H1 (cell line): ENCODE results near the gene R3HDM1. TPM values are rescaled to one million over a fixed set of nuclear protein-coding genes. Genes with fewer than 3 reads are reported as not detected.

Experiments
- ASH2L ChIP-seq: fragments of 200-600, 300-600 bp; sonication (generic); IDR thresholded peaks from one replicate; pipeline ENCODE4 v1.7.1; 2017; ENCODE audit warnings: low read length
- BRCA1 ChIP-seq: IDR thresholded peaks from 2 replicates; pipeline ENCODE4 v1.6.1; 2012; ENCODE audit warnings: low read depth, low read length, improper control_type of control experiment
- HDAC6 ChIP-seq: IDR thresholded peaks from one replicate; pipeline ENCODE4 v1.7.1; 2012; ENCODE audit warnings: low read depth, mild to moderate bottlenecking, inconsistent platforms, low read length, moderate library complexity
- SIN3A ChIP-seq, 2 experiments: IDR thresholded peaks in 1 of 2; conservative IDR thresholded peaks in 1 of 2; 2 replicates each; pipeline ENCODE4 v1.6.1; 2011 to 2012; ENCODE audit warnings: low read length in 2 of 2, improper control_type of control experiment in 1 of 2, low read depth in 1 of 2, mild to moderate bottlenecking in 1 of 2
- polyA plus RNA-seq, 7 experiments: library from polyadenylated mRNA; depleted of rRNA in 3 of 7; stranded (reverse) in 5 of 7; unstranded in 2 of 7; fragments of >200 nt in 5 of 7; fragments of 200-250 nt in 2 of 7; gene quantifications; 1 replicate in 5 of 7; 2 replicates in 1 of 7; 4 replicates in 1 of 7; pipeline versions ENCODE4 v1.2.1 to v1.2.3, GENCODE V29; 2011 to 2013; ENCODE audit warnings: missing spikeins in 2 of 7, mixed read lengths in 2 of 7
- total RNA-seq: library from RNA; stranded (reverse); fragmentation: NEBNext Ultra II Directional; extraction: Animal tissue kit (Norgen Biotek cat#: 25700); gene quantifications from 2 replicates; pipeline ENCODE4 v1.2.1, GENCODE V29; 2021

R3HDM1 gene
- total and polyA plus RNA-seq, 2 of the 8 experiments (the other 6 are each of a cell fraction or from before 2014, with no cell fraction given) = 77.7 to 120 TPM

DNA sequence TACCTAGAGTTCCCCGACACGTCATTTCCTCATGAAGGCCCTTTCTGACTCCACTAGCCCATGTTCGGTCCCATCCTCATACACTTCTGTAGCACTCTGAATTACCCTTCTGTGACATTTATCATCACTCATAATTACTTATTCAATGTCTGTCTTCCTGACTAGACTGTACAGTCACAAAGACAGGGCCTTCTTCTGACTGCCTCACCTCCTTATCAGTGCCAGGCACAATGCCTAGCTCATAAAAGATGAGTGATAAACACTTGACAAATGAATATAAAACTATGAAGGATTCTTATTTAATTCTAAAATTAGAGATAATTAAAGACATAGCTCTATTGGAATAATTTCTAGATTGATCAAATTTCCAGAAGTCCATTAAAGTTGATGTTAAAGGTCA lies 208.9 kb downstream of the R3HDM1 start (continued):
- TF ChIP-seq HDAC6 = no peak
- TF ChIP-seq ASH2L = no peak
- TF ChIP-seq SIN3A (conservative IDR thresholded peaks at IDR 0.05 in 1 of 2, IDR thresholded peaks at IDR 0.05 in 1 of 2; ENCODE audit: low read depth in 1 of 2, low read length in 2 of 2) = no peak
- TF ChIP-seq BRCA1 = no peak
